Fibroblast of peridontal ligament (primary cell): ENCODE measurements around the gene COQ10B.
A peak's percentile ranks its signal among the peaks of the same experiment; 100 is the strongest.
"Not testable (repeated sequence)": the region's sequence is repeated elsewhere in the genome, so short reads cannot be mapped to it uniquely, and the experiment has no call there.

ENCODE experiments used
- DNase-seq: peaks from one replicate; pipeline ENCODE4 v3.0.0-alpha.2; 2010; ENCODE audit errors: extremely low read depth

Gene COQ10B

DNA sequence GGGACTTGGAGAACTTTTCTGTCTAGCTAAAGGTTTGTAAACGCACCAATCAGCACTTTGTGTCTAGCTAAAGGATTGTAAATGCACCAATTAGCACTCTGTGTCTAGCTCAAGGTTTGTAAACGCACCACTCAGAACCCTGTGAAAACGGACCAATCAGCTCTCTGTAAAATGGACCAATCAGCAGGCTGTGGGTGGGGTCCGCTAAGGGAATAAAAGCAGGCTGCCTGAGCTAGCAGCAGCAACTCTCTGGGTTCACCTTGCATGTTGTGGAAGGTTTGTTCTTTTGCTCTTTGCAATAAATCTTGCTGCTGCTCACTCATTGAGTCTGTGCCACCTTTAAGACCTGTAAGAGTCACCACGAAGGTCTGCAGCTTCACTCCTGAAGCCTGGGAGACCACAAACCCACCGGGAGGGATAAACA lies 2.4 kb upstream of the COQ10B start:
- DNase-seq = not testable (repeated sequence)

DNA sequence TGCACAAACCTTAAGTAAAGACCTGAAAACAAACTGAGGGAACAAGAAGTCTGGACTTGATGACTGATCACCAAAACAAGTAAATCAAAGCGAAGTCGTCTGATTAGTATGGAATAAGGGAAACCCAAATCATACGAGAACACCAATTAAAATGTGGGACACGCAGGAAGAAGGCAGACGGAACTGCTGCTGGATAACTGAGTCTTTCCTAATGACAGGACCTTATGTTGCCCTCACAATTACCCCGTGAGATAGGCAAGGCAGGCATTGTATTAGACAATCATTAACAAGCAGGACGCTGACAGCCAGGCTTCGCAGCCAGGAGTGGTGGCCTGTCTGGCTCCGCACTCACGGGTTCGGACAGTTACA lies 614 bp upstream of the COQ10B start:
- no peak for DNase-seq

DNA sequence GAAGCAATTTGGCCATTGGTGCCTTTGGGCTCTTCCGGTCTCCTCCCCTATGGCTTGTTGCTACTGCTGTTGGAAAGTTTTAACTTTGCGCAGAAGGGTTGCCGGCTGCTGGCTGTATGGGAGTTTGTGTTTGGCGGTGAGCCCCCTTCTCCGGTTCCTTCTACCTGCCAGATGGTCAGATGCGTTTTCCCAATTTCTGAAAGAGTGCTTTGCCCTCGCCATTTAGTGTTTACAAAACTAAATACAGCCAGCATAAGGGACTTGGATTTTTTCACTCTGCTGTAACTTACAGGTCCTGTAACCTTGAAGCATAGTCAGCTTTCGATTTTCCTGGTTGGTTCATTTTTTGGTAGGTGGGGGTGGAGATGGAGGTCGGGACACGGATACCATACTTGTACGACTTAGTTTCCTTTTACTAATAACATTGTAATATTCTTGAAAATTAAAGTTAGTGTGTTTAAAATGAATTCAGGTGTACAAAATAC lies 604 bp downstream of the COQ10B start:
- DNase-seq = peak; percentile 94

DNA sequence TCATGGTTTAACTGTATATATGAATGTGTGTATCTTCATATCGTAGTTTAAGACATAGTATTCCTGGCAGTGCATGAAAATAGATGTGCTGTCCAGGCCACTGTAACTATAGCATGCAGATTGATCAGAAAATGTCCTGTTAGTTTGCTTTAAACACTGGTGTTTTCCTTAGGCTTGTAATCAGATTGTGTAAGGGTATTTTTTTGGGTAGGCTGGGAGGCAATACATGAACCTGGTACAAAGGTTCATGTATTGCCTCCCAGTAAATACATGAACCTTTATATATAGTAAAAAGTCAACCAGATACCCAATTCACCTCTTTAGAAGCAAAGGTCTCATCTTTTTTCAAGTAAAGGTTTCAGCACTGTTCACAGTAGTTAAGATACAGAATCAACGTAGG lies 1.6 kb downstream of the COQ10B start:
- no peak for DNase-seq

DNA sequence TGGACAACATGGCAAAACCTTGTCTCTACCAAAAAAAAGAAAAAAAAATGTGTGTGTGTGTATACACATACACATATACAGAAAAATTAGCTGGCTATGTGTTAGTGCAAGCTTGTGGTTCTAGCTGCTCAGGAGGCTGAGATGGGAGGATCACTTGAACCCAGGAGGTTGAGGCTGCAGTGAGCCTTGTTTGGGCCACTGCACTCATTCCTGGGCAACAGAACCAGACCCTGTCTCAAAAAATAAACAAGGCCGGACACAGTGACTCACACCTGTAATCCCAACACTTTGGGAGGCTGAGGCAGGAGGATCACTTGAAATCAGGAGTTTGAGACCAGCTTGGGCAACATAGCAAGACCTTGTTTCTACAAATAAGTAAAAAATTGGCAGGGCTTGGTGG lies 2.1 kb downstream of the COQ10B start:
- DNase-seq = no peak

DNA sequence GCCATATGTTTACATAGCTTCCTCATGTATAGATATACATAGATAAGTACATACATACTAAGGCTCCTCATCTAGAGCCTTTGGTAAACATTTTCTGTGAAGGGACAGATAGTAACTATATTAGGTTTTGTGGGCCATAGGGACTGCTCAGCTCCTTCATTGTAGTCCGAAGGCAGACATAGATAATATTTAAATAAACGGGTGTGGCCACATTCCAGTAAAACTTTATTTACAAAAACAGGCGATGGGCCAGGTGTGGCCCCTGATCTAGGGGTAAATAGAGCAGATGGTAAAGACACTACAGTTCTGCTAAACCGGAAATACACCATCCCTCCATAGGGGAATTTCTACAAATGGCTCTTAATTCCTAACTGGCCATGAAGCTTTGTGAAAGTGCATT lies 7.3 kb downstream of the COQ10B start:
- no peak for DNase-seq

DNA sequence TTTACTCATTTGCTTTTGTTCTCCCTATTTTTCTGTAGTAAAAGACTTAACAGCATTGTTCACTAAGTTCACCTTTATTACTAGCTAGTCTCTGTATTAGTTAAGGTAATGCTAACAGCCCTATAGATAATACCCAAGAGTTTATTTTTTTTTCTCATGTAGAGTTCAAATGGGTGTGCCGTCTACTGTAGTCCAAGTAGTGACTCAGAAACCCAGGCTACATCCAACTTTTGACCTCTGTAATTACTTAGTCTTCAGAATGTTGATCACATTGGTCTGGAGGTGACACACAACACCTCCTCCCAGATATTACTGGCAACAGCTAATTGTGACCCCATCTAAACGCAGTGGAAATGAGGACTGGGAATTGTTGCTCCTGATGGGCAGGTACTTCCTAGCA lies 7.7 kb downstream of the COQ10B start:
- DNase-seq = peak; percentile 35

DNA sequence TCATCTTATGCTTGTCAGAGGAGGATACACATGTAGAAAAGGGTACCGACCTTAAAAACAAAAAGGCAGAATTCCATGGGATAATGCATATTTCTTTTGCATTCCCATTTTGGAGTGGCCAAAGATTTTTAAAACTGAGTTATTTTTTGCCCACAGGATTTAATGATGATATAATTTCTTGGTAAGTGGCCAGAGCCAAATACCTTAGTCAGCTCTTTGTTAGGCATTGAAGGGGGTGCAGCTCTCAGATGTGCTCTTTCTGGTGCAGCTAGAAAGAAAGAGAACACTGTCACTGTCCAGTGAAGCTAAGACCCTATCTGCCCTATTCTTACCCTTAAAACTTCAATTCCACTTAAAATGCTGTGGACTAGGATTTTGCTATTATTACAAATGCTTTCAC lies 10.8 kb downstream of the COQ10B start:
- no peak for DNase-seq

DNA sequence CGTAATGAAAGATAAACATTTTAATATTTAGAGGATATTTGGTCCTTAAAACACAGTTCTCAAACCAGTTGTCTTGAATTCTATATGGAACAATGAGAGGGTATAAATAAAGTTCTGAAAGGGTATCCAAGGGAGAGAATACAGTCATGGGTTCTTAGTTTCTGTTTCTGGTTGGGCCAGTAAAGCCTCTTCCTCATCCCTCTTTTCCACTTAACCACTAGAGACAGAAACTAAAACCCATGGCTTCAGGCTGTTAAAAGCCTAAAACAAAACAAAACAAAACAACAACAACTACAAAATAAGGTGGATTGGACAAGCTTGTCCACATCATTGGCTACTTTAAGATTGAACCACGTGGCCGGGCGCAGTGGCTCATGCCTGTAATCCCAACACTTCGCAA lies 18.8 kb downstream of the COQ10B start:
- DNase-seq = no peak

DNA sequence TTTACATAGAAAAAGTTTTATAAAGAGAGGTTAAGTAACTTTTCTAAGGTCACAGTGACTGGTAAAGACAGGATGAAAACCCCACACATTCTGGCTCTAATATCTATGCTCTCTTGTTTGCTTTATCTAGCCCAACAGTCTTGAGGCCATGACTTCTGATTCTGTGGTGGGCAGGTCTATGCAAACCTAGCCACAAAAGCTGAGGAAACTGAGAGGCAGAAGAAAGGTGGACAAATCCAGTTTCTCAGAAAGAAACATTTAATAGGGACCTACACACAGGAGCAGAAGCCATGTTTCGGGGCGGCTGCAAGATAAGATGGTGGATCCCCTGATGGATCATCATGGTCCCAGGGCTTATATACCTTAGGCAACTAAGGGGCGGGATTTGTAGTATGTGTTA lies 24.4 kb downstream of the COQ10B start:
- no peak for DNase-seq

DNA sequence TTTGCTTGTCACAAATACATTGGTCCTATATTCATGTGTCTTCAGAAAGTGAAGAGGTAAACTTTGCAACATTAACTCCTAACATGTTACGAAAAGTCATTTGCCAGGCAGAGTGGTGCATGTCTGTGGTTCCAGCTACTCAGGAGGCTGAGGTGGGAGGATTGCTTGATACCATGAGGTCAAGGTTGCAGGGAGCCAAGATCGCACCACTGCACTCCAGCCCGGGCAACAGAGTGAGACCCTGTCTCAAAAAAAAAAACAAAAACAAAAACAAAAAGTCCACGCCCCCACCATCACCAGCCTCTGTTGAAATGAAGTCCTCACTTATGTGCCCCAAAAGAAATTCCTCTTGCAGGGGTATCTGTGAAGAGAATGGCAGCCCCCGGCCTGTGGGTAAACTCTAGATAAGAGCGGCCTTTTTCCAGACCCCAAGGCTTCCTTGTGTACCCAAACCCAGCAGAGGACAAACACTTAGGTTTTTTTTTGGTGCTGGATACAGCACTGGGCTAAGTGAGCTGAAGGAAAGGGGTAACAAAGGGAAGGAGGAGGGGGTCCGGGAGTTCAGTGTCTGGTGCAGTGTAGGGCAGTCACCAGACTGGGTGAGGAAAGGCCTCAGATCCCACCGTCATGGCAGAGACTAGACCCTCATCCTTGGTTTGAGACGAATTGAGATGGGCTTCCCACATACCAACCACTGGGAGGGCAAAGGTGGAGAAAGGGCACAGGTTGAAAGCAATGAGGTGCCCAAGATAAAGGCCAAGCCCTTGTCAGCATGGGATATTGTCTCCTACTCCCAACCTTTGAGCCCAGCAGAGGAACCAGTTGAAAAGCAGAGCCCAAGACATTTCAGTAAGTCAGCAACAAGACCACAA lies 27.0 kb downstream of the COQ10B start:
- DNase-seq = no peak

DNA sequence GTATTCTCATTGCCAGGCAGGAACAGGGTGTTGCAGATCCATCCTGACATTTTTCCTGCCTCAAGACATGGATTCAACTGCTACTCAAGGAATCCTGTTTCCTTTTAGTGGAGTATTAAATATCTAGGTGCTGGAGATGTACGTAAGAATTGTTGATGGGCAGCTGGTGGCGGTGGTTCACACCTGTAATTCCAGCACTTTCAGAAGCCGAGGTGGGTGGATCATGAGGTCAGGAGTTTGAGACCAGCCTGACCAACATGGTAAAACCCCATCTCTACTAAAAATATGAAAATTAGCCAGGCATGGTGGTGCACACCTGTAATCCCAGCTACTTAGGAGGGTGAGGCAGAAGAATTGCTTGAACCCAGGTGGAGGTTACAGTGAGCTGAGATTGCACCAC lies 30.9 kb downstream of the COQ10B start:
- DNase-seq = not testable (repeated sequence)

DNA sequence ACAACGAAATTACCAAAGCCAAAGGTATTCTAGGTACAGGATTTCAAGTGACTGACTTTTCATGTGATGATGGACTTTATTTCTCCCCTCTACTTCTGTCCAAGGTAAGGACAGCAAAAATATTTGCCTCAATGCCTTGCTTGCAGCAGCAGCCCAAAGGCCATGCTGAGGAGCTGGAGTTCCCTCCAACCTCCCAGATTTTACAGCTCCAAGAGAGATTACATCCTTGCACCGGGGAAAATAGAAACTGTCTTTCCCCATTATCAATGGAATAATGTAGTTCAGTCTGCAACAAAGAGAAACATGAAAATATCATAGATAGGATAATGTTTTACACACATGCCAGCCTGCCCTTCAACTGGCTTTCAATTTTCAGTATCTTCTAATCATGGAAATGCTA lies 32.8 kb downstream of the COQ10B start:
- no peak for DNase-seq

DNA sequence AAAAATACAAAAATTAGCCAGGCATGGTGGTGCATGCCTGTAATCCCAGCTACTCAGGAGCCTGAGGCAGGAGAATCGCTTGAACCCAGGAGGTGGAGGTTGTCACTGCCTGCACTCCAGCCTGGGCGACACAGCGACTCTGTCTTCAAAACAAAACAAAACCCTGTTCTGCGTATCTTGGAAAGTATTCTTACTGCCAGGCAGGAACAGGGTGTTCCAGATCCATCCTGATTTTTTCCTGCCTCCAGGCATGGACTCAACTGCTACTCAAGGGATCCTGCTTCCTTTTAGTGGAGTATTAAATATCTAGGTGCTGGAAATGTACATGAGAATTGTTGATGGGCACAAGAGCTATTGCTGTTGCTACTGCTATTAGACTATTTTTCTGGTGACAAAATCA lies 34.0 kb downstream of the COQ10B start:
- DNase-seq = no peak

DNA sequence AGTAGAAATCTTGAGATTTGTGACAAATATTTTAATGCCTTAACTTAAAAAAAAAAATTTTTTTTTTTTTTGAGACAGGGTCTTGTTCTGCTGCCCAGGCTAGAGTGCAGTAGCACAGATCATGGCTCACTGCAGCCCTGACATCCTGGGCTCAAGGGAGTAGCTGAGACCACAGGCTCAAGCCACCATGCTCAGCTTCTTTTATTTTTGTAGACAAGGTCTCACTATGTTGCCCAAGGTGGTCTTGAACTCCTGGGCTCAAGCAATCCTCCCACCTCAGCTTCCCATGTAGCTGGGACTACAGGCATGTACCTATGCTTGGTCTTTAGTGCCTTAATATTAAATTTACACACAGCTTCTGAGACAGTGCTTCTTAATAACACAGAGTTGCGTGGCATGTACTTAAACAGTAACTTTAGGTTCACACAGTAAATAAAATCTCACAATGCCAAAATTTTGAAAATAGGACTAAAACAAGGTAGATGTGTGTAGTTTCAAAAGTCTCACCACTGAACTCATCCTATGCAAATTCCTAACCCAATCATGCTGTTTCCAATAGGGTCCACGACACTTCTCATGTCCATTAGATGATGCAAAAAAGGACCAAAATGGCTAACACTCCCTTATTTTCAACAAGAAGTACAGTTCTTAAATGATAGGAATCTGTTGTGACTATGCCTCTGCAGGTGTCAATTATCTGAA lies 42.2 kb downstream of the COQ10B start:
- DNase-seq = no peak

DNA sequence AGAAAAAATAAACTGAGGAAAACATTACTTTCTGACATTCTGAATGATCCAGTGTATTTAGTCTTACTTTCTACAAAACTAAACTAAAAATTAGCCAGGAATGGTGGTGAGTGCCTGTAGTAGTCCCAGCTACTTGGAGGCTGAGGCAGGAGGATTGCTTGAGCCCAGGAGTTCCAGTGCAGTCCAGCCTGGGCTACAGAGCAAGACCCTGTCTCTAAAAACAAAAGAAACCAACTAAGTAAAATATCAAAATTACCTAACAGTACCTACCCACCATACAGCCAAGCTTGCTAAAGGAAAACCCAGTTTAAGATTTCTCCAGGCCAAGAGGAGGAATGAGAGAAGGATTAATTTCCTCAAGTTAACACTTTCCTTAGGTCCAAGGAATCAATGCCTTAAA lies 43.3 kb downstream of the COQ10B start:
- no peak for DNase-seq

DNA sequence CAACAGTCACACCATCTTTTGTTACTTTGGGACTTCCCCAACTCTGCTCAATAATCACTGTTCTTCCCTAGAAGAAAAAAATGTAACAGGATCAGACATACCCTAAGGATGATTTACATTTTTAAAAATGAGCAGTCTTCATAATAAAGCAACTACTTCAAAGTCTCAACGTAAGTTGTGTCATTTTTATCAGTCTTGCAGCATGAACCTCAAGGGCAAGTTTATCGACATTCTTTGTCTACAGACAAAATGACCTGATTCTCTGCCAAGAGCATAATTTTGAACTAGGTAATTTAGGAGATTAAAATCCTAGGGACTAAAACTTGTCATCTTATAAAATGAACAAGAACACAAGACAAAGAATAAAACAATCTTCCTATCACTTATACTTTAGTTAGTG lies 44.0 kb downstream of the COQ10B start:
- DNase-seq = no peak

DNA sequence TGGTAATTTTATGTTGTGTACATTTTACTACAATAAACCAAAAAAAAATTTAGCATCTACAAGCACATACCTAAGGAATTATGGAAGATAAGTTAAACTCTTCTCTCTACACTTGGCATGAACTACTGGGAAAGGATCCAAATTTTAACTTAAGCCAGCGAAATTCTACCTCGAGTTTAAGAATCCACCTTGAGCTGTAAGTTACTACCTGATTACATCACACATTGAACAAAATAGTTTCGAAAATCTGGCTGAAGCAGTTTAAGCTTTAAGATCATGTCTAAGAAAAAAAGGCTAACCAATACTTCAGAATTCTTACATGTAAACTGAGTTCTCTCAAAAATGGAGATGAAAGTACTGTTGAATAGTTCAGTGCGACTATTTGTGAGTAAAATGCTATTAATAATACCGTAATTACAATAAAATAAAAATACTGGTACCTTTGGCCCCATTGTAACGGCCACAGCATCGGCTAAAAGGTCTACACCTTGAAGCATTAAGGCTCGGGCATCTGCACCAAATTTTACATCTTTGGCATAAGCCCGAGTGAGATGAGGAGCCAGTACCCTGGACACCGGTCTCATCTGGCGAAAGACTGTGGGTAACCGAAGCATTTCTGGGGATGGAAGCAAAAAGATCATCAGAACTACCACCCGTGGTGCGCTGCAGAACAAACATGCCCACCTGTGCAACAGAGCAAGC lies 45.0 kb downstream of the COQ10B start:
- peak; percentile 25 for DNase-seq

DNA sequence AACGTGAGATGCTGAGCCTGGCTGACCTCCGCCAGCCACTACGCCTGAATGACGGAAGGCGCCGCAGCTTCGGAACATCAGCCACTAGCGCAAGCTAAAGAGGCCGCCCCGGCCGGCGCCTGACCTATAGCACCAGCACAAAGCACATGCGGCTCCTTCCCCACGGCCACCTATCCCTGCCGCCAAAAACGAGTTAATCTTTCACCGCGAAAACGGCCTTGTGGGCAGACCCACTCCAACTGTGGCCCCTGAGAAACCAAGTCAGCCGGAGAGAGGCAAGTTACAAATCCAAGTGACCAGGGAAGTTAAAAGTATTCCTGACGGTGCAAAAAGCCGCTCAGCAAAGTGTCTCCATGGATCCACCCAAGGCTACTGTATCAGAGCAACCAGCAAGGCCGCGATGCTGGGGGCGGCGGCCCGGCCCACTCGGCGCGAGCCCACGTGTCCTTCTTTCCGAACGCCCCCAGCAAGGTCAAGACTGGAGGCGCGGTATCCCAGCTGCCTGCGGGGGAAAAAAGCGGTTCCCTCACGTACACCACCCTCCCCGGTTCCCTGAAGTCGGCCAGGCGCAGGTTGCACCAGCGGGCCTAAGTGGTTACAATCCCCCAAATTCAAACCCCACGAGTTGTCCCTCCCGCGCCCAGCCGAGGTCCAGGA lies 45.7 kb downstream of the COQ10B start:
- DNase-seq = peak; percentile 35

DNA sequence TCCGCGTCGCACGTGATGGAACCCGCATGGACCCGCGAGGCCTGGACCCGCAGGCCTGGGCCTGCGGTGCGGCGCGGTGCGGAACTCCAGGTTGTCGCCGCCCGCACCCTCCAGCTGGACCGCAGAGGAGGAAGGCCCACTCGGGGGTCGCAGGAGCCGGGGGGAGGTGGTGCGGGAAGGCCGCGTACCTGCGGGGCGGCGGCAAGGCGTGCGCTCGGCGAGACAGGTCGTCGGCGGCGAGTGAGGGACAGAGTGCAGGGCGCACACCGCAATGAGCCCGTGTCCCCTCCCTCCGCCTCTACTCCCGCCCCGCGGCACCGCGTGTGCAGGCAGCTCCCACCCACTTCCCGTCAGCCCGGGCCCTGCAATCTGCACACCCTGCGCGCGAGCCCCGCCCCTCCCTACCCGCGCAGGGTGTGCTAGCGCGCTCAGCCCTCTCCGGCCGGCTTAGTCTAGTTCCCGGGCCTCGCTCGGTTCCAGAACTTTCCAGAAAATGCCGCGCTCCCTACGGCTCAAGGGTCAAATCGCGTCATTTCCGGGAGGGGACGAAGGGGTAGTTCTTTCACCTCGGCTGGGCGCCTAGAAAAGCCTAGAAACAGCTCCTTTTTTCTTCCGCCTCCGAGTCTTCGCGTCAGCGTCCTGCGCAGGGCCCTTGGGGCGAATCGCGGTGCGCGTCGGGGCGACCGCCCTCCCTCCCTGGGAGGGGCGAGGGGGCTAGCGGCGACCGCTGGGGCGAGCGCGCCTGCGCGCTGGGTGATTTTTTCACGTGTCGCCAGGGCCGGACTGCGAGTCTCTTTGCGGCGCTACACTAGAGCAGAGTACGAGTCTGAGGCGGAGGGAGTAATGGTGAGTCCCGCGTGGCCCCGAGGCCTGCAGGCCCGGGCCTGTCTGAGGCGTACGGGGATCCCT lies 46.5 kb downstream of the COQ10B start, which contains the start of the genes HSPD1 and HSPE1:
TSS of gene HSPD1 (minus strand) at position 247 of the 909 bp plus-strand sequence. CDS start 992 bp downstream, outside the sequence.
TSS of gene HSPE1 (plus strand) at position 786 of the 909 bp plus-strand sequence. CDS start at position 844, 58 bp downstream.
- DNase-seq = peak; percentile 100
